HG03175 (cell line): Measurements from ENCODE around the gene PPP1R15B.

Source experiments
- ATAC-seq: cut with Tn5 transposase; IDR thresholded peaks from one replicate; pipeline ENCODE4 v1.9.1; 2021; ENCODE audit warnings: mild to moderate bottlenecking, moderate library complexity; ENCODE audit not compliant: unreplicated experiment

The PPP1R15B gene

GRCh38 chr1:204411451-204412204 lies at the start of gene PPP1R15B:
TSS of gene PPP1R15B (minus strand) at chr1:204411817. CDS start at chr1:204411411, 406 bp downstream.
- peak; percentile 92 for ATAC-seq

GRCh38 chr1:204460346-204460745 lies 48.7 kb upstream of the PPP1R15B start:
- ATAC-seq = no peak

- ATAC-seq = no peak
Measured at GRCh38 chr1:204459706-204460105, 48.1 kb upstream of the PPP1R15B start.

GRCh38 chr1:204457666-204458065 lies 46.0 kb upstream of the PPP1R15B start:
- ATAC-seq = no peak

DNA sequence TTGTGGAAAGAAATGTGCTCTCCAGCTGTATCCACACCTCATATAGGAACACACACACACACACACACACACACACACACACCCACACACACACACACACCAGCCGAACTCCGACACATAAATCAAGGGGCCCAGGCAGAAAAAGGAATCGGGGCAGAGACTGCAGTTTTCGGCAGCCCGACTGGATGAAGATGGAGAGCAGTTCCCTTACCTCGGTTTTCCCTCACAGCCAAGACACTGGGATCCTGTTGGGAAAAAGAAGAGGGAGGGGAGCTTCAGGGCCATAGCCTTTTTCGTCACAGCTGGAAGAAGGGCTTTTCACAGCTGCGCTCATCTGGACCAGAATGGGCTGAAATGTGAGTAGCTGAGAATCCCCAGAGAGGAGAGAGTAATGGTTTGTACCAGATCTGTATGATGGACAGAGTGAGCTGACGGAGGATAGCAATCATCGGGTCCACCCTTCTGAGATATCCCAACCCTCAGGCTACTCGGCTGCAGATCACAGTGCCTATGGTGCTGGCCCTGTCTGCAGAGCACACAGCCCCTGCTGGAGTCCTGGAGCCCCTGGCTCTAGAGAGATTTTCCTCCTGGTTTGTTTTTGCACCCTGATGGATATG lies 45.3 kb upstream of the PPP1R15B start:
- no peak for ATAC-seq

DNA sequence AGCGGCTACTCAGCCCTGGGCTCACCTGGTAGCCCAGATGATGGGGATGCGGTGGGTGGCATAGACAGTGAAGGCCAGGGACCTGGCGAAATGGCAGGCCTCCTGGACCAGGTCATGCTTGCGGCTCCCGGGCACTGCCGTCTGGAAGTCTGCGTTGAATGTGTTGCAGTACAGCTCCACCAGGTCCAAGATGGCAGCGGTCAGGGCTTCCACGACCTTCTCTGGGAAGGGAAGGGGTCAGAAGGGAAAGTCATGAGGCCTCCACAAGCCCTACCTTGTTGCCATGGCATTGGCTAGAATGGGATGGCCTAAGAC lies 44.2 kb upstream of the PPP1R15B start:
- ATAC-seq = no peak

DNA sequence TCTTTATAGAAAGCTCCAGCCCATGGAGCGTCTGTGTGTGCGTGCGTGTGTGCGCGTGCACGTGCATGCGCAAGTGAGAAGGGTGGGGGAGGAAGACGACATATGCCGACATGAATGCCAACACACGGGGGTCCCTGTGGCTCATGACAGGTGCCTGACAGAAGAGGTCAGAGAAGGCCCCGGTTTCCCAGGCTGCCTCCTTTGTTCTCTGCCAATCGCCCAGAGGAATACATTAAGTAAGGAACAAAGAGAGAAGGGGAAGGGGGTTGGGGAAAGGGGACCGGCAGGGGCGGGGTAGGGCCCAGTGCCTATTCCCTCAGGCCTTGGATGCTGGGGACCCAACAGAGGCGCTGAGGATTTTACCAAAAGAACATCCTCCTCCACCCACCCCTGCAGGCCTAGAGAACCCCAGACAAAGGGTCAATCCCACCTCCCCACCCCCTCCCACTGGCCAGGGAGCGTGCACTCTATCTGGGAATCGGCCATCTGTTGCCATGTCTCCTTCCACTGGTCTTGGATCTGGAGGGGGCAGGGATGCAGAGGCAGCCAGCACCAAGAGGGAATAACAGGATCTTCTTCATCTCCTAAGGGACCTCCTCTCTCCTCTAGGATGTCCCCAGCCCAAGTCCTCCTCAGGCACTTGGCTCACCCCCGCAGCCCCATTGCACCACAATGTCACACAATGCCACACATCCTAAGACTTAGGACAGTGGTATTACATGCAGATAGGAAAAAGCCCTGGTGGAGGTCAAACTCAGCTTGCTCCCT lies 43.6 kb upstream of the PPP1R15B start:
- ATAC-seq = no peak

- ATAC-seq = no peak
Measured at GRCh38 chr1:204454476-204454875, 42.9 kb upstream of the PPP1R15B start.

- peak; percentile 73 for ATAC-seq
Measured at GRCh38 chr1:204453141-204453772, 41.6 kb upstream of the PPP1R15B start.

DNA sequence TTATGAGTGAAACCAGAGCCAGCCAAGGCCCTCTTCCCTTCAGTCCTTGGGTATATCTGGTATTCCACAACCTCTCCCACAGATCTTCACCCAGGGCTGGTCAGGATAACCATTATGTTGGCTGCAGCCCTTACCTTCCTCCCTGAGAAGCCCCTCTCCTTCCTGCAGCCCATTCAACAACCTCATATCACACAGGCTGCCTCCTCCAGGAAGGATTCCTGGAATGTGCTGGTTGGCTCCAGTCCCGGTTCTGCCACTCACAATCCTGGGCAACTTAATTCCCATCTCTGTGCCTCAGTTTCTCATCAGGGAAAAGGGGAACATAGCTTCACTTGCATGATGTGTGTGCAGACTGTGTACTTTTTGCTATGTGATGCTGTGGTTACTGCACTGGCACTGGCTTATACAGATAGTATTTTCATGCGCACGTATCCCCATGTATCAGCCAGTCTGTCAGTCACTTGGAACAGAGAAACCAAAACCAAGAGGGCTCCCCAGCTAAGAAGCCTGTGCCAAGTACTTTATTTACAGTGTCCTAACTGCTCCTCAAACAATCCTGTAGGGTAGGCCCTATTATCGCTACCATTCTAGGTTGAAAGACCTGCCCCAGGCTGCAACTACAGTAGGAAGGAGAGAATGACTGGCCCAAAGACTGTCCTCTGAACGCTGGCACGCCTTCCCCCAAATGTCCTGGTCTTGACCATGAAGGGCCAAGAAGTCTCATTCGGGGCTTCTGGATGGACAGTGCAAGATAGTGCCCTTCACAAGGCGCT lies 39.9 kb upstream of the PPP1R15B start:
- no peak for ATAC-seq

DNA sequence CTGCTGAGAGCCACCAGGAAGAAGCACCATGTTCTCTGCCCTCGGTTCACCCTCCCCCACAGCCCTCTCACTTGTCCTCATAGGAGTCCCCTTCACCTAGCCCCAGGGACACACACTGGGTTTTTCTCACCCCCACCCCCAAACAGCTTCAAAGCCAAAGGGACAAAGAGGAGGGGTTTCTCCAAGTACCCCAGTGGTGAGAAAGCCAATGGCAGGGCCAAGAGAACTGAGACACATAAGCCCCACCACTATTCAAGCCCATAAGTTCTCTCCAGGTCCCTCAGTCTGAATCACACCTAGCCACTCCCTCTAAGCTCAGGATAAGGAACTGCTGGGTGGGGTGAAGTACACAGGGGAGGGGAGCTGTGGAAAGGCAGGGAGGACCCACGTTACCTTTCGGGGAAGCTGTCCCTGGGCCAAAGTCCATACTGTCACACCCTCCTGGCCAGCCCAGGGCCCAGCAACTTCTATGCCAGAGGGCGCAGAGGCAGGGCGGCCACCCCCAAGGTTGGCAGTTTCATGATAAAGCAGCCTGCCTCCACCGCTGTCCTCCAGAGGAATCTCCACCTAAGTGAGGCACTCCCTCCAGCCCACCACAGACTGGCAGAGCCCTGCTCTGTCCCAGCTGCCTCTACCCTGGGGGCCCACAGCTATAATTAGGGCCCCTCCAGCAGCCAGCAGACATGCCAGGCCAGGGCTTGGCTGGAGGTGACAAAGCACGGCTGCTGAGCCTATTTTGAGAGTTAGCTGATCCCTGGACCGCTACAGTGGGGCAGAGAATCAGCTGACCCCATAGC lies 39.0 kb upstream of the PPP1R15B start:
- ATAC-seq = no peak

DNA sequence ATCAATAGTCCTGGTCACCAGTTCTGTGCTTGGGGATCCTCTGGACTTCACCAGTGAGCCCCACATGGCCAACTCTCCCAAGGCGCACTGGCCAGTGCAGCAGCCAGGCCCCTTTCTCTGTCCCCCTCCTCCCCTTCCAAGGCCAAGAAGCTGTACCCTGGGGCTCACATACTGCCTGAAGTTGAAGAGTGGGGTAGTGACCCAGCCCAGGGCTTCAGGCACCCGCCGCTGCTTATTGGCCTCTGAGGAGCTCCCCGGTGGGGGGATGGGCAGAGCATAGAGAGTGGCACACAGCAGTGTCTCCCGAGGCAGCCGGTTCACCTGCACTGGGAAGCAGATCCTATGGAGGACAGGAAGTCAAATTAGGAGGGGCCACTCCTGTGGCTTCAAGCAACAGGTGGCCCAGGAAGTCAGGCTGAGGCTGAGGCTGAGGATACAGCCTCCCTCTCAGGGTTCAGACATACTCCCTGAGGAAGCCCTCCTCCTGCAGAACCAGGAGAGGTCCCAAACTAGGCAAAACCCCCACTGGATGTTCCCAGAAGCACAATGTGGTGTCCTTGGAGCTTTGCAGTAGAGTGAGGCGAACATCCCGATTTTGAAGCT lies 38.2 kb upstream of the PPP1R15B start:
- no peak for ATAC-seq

DNA sequence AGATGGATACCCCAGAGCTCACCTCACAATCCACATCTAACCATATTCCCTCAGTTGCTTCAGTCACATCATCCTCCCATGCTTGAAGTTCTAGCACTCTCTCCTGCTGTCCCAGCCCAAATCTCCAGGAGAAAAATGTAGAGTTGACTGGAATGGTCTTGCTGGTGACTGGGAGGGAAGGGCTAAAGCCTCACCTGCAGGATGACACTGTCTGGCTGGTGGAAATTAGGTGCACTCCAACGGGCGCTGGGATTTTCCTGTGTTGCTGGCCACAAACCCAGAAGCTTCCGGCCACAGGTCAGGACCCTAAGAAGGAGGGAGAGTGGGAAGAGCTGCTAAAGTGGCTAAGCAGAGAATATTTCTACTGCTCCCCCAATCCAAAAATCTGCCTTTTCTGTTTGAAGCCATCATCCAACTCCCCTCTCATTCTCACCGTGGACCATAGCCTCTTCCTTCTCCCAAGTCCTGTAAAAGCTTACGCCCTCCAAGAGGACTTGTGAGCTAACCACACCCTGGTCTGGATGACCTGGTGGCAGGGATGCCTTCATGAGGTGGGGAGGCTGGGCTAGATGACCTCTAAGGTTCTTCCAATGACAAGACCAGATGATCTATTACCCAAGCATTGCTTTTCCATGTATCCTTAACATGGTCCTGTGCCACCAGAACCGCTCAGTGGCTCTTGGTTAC lies 37.5 kb upstream of the PPP1R15B start:
- ATAC-seq = no peak

DNA sequence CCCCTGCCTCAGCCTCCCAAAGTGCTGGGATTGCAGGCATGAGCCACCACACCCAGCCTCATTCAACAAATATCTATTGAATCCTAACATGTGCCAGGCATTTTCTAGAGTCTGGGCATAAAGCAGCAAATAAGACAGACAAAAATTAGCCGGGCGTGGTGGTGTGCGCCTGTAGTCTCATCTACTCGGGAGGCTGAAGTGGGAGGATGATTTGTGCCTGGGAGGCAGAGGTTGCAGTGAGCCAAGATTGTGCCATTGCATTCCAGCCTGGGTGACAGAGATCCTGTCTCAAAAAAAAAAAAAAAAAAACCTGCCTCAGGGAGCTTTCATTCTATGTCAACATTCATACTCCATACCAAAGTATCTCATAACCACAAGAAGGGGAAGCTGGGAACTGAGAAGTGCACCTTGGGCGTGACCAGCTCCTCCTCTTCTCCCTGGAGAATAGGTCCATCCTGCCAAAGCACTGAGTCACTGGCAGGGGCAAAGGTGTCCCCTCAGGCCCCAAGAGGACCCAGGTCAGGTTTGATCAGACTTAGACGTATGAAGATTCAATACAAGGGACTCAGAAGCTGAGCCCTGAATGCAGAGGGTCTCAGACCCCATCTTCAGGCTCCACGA lies 36.8 kb upstream of the PPP1R15B start:
- no peak for ATAC-seq

- no peak for ATAC-seq
Measured at GRCh38 chr1:204447736-204448135, 36.1 kb upstream of the PPP1R15B start.

DNA sequence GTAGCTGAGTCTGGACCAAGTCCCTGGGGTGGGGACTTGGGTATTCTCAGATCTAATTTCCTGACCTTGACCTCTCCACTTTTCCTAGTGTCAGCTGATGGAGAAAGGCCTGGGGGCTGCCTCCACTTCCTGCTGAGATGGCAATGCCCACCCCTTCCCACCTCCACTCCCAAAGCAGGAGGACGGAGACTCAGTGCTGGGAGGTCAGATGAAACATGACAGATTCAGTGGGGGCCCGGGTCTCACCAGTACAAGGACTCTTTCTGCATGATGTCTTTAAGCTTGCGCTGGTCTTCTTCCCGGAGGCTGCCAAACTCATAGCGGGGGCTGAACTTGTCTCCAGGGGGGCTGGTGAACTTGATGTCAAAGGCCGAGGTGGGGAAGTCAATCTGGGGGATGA lies 35.6 kb upstream of the PPP1R15B start:
- no peak for ATAC-seq

DNA sequence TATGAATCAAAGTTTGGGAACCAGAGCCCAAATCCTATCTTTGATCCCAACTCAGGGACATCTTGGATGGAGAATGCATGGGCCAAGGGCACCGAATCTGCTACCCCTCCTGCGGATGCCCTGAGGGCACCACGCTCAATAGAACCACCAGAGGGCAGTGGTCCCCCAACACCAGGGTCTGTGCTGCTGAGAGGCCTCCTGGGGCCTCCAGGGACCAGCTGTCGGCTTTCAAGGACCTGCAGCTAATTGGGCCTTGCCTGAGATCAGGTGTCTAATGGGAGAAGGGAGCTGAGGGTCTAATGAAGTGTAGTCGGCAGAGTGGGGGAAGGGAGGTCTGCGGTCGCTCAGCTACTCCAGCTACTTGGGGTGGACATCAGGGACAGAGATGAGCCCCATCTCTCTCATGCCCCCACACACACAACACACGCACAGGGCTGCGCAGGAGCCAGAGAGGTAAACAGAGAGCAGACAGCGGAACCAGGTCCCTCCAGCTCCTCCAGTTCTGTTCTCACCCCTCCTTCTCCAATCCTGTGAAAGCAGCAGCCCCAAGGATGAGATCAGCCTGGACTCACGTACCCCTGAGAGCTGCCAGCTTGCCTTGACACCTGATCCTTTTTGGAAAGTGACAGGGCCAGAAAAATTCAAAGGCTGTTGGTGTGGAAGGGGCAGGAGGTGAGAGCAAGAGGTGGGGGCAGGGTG lies 34.9 kb upstream of the PPP1R15B start:
- ATAC-seq = no peak

GRCh38 chr1:204445860-204446412 lies 34.3 kb upstream of the PPP1R15B start:
- no peak for ATAC-seq
